GM12878 (cell line): ENCODE data around the gene NTF3.

Experiments used
- BACH1 ChIP-seq: fragments of 450-650 bp; IDR thresholded peaks from 2 replicates; pipeline ENCODE4 v1.6.1; 2017; ENCODE audit warnings: mild to moderate bottlenecking, borderline replicate concordance
- CEBPB ChIP-seq, 2 experiments: fragments of 150-350 bp in 1 of 2; IDR thresholded peaks; 2 replicates each; pipeline ENCODE4 v1.6.1; 2012 to 2014; ENCODE audit warnings: low read depth in 2 of 2, low read length in 2 of 2, borderline replicate concordance in 1 of 2, inconsistent platforms in 1 of 2
- EZH2 ChIP-seq: IDR thresholded peaks from 2 replicates; pipeline ENCODE4 v1.6.1; 2012; ENCODE audit warnings: low read depth, mild to moderate bottlenecking, control low read depth, inconsistent platforms, low read length, borderline replicate concordance; ENCODE audit not compliant: control insufficient read depth
- GABPA ChIP-seq: IDR thresholded peaks from 2 replicates; pipeline ENCODE4 v1.6.1; 2014; ENCODE audit warnings: antibody characterized with exemption, low read depth, mild to moderate bottlenecking, inconsistent platforms
- RUNX3 ChIP-seq: IDR thresholded peaks from 2 replicates; pipeline ENCODE4 v1.6.1; 2012; ENCODE audit warnings: low read length, inconsistent platforms
- SMC3 ChIP-seq: IDR thresholded peaks from 2 replicates; pipeline ENCODE4 v1.6.1; 2011; ENCODE audit warnings: low read length, improper control_type of control experiment, borderline replicate concordance
- SREBF2 ChIP-seq: IDR thresholded peaks from 2 replicates; pipeline ENCODE4 v1.6.1; 2012; ENCODE audit warnings: mild to moderate bottlenecking, low read length
- TF ChIP-seq, protein P1 (sequence below), 3 experiments: IDR thresholded peaks in 2 of 3; conservative IDR thresholded peaks in 1 of 3; 2 replicates each; pipeline ENCODE4 v1.5.1; 2011; ENCODE audit warnings: low read depth in 3 of 3, low read length in 3 of 3, mild to moderate bottlenecking in 3 of 3, control low read depth in 2 of 3, moderate library complexity in 2 of 3, inconsistent platforms in 1 of 3, mixed read lengths in 1 of 3; ENCODE audit not compliant: control insufficient read depth in 2 of 3, insufficient read depth in 1 of 3; ENCODE audit errors: extremely low read depth in 1 of 3
- TF ChIP-seq, protein P2 (sequence below): IDR thresholded peaks from 2 replicates; pipeline ENCODE4 v1.6.1; 2012; ENCODE audit warnings: low read depth, low read length, improper control_type of control experiment
- TF ChIP-seq, protein P3 (sequence below): fragments of 450-650 bp; IDR thresholded peaks from 2 replicates; pipeline ENCODE4 v1.6.1; 2017; ENCODE audit warnings: mild to moderate bottlenecking
- TF ChIP-seq, protein P4 (sequence below): fragments of 450-650 bp; IDR thresholded peaks from 2 replicates; pipeline ENCODE4 v1.6.1; 2017; ENCODE audit warnings: borderline replicate concordance
- TF ChIP-seq, protein P5 (sequence below): IDR thresholded peaks from 2 replicates; pipeline ENCODE4 v1.6.1; 2012; ENCODE audit warnings: mild to moderate bottlenecking, low read depth, low read length

DNA sequence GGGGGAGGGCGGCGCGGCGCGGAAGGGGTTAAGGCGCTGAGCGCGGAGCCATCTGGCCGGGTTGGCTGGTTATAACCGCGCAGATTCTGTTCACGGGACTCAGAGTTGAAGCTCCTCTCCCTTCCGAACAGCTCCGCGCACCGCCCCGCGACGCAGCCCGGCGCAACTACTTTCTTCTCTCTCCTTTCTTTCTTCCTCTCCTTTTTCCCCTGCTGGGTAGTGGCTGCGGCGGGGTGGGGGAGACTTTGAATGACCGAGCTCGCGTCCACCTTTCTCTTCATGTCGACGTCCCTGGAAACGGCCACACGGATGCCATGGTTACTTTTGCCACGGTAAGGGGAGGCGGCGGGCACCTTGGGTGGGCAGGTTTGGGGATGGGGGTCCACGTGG, at the start of gene NTF3:
- TF ChIP-seq SREBF2 (no peak), EZH2 (no peak), RUNX3 (no peak), SMC3 (no peak), CEBPB (IDR thresholded peaks at IDR 0.05; ENCODE audit: borderline replicate concordance in 1 of 2, low read depth in 2 of 2, low read length in 2 of 2) (no peak), GABPA (no peak), BACH1 (no peak)
- TF ChIP-seq, protein P1, sequence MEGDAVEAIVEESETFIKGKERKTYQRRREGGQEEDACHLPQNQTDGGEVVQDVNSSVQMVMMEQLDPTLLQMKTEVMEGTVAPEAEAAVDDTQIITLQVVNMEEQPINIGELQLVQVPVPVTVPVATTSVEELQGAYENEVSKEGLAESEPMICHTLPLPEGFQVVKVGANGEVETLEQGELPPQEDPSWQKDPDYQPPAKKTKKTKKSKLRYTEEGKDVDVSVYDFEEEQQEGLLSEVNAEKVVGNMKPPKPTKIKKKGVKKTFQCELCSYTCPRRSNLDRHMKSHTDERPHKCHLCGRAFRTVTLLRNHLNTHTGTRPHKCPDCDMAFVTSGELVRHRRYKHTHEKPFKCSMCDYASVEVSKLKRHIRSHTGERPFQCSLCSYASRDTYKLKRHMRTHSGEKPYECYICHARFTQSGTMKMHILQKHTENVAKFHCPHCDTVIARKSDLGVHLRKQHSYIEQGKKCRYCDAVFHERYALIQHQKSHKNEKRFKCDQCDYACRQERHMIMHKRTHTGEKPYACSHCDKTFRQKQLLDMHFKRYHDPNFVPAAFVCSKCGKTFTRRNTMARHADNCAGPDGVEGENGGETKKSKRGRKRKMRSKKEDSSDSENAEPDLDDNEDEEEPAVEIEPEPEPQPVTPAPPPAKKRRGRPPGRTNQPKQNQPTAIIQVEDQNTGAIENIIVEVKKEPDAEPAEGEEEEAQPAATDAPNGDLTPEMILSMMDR (IDR thresholded peaks at IDR 0.05 in 2 of 3, conservative IDR thresholded peaks at IDR 0.05 in 1 of 3; ENCODE audit: control insufficient read depth in 2 of 3, extremely low read depth in 1 of 3, insufficient read depth in 1 of 3, low read depth in 3 of 3, low read length in 3 of 3) = no peak
- TF ChIP-seq, protein P2, sequence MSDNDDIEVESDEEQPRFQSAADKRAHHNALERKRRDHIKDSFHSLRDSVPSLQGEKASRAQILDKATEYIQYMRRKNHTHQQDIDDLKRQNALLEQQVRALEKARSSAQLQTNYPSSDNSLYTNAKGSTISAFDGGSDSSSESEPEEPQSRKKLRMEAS = no peak
- TF ChIP-seq, protein P3, sequence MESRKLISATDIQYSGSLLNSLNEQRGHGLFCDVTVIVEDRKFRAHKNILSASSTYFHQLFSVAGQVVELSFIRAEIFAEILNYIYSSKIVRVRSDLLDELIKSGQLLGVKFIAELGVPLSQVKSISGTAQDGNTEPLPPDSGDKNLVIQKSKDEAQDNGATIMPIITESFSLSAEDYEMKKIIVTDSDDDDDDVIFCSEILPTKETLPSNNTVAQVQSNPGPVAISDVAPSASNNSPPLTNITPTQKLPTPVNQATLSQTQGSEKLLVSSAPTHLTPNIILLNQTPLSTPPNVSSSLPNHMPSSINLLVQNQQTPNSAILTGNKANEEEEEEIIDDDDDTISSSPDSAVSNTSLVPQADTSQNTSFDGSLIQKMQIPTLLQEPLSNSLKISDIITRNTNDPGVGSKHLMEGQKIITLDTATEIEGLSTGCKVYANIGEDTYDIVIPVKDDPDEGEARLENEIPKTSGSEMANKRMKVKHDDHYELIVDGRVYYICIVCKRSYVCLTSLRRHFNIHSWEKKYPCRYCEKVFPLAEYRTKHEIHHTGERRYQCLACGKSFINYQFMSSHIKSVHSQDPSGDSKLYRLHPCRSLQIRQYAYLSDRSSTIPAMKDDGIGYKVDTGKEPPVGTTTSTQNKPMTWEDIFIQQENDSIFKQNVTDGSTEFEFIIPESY = no peak
- TF ChIP-seq, protein P4, sequence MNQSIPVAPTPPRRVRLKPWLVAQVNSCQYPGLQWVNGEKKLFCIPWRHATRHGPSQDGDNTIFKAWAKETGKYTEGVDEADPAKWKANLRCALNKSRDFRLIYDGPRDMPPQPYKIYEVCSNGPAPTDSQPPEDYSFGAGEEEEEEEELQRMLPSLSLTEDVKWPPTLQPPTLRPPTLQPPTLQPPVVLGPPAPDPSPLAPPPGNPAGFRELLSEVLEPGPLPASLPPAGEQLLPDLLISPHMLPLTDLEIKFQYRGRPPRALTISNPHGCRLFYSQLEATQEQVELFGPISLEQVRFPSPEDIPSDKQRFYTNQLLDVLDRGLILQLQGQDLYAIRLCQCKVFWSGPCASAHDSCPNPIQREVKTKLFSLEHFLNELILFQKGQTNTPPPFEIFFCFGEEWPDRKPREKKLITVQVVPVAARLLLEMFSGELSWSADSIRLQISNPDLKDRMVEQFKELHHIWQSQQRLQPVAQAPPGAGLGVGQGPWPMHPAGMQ = no peak
- TF ChIP-seq, protein P5, sequence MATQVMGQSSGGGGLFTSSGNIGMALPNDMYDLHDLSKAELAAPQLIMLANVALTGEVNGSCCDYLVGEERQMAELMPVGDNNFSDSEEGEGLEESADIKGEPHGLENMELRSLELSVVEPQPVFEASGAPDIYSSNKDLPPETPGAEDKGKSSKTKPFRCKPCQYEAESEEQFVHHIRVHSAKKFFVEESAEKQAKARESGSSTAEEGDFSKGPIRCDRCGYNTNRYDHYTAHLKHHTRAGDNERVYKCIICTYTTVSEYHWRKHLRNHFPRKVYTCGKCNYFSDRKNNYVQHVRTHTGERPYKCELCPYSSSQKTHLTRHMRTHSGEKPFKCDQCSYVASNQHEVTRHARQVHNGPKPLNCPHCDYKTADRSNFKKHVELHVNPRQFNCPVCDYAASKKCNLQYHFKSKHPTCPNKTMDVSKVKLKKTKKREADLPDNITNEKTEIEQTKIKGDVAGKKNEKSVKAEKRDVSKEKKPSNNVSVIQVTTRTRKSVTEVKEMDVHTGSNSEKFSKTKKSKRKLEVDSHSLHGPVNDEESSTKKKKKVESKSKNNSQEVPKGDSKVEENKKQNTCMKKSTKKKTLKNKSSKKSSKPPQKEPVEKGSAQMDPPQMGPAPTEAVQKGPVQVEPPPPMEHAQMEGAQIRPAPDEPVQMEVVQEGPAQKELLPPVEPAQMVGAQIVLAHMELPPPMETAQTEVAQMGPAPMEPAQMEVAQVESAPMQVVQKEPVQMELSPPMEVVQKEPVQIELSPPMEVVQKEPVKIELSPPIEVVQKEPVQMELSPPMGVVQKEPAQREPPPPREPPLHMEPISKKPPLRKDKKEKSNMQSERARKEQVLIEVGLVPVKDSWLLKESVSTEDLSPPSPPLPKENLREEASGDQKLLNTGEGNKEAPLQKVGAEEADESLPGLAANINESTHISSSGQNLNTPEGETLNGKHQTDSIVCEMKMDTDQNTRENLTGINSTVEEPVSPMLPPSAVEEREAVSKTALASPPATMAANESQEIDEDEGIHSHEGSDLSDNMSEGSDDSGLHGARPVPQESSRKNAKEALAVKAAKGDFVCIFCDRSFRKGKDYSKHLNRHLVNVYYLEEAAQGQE = no peak
